ENCODE data around the gene NCKAP5.
"Not testable (repeated sequence)": the region's sequence is repeated elsewhere in the genome, so short reads cannot be mapped to it uniquely, and the experiment has no call there.

The NCKAP5 gene

DNA sequence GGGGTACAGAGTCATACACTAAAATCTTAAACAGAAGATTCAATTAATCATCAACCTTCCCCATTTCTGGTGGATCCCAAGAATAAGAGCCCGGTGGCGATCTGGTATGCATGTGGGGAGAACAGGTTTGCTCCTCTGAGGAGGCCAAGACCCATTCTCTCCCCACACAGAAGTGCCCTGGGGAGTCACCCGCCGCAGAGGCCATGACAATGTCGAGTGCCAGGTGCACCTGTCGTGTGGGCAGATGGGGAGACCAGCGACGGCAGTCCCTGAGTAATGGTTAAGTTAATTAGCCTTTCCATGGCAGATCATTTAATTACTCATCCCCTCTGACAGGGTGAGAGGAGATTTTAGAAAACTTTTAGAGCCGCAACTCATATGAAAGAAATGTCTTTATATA, 345.0 kb downstream of the NCKAP5 start:
- FAIRE-seq, result no peak
- DNase-seq (ENCODE audit: low spot score), result no peak

DNA sequence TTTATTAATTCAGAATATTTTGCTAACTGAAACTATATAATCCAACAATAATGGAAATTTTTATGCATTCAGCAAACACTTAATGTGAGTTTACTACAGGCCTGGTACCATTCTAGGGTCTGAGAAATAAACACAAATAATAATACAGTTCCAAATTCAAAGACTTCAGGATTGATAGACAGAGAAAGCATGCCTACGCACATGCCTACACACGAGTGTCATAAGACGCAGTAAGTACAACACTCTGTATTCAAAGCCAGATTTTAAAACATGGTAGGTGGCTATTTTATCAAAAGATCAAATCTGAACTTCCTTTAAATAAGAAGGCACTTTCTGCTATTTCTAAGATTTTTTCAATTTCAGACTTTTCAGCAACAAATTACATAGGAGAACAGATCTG, 346.9 kb downstream of the NCKAP5 start:
- DNase-seq (ENCODE audit: low spot score), result no peak
- FAIRE-seq, result no peak

DNA sequence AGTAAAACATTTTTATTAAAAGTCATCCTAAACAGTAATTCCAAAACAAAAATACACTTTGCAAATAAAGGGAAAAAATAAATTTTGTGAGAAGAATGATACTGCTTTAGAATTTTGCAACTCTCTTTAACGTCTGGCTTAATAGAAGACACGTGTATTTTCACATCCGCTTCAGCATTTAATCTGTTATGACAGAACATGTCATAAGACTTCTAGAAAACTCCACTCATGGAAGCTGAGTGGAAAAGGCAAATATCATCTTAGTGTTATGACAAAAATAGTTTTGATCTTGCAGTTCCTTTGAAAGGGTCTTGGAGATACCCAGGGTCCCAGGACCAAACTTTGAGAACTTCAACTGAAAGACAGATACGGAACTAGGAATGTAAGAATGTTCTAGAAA, 350.1 kb downstream of the NCKAP5 start:
- DNase-seq (ENCODE audit: low spot score), result no peak
- no peak for FAIRE-seq

DNA sequence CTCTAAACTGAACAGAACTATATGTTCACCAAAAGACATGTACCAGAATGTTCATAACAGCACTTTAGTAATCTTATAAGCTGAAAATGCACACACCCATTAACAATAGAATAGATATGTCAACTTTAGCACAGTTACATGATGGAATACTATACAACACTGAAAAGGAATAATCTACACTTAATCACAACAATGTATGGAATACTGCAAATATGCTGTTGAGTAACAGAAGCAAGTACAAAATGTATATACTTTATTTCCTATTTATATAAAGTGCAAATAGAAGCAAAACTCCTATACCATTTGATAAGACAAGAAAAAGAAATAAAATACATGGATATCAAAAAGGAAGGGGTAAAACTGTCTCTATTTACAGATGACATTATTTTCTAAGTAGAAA, 352.8 kb downstream of the NCKAP5 start:
- DNase-seq (ENCODE audit: low spot score) (no peak), FAIRE-seq (no peak)

DNA sequence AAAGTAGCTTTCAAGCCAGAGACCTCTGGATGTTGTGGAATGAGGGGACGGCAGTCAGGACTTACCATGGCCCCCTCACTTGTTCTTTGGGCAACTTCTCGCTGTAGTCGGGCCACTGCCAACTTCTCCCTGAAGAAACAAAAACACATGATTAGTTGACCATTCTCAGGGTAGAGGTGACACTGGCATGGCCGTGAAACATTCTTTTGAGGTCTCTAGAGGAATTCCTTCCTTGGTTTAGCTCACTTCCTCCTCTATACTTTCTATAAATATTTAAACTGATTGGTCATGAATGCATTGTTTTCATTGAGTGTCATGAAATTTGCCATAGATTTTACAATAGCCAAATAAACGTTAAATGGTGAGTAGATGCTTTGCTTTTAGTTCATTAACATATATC, 354.6 kb downstream of the NCKAP5 start:
- no peak for FAIRE-seq
- DNase-seq (ENCODE audit: low spot score), result no peak

DNA sequence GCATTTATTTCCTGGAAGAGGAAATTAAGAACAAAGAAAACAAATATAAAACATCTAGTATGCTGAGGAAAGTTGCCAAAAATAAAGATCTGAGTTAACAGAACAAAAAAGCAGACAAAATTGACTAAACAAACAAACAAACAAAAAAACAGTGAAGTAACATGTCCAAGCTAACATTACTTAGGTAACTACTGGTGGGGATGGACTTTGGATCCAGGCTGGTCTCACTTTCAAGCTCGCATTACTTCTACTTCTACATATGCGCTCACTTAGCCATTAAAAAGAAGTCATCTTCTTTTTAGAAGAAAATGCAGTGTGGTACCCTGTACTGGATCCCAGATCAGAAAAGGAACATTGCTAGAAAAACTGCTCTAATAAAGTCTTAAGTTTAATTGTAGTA, 358.9 kb downstream of the NCKAP5 start:
- FAIRE-seq, result no peak
- DNase-seq (ENCODE audit: low spot score), result no peak

DNA sequence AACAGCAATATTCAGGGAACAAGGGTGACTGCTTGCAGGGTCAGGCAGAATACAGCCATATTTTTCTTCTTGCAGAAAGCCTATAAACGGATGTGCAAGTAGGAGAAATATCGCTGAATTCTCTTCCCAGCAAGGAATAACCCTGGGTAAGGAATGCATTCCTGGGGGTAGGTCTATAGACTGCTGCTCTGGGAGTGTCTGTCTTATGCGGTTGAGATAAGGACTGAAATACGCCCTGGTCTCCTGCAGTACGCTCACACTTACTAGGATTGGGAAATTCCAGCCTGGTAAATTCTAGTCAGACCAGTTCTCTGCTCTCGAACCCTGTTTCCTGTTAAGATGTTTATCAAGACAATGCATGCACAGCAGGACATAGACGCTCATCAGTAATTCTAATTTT, 361.6 kb downstream of the NCKAP5 start:
- not testable (repeated sequence) for FAIRE-seq; DNase-seq (ENCODE audit: low spot score)

DNA sequence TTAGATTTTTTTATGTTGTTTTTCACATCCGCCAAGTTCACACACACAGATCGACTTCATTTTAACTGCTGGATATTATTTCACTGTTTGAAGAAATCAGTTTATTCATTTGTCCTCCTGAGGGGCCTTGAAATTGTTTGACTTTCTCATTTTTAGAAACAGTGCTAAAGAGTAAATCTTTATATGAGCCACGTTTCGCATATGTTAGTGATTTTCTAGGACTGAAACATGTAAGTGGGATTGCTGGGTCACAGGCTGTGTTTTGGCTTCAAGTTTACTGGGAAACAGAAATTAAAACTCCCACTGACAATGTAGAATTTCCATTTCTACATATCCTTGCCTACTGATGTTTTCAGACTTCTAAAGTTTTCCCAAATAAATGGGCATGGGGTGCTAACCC, 363.8 kb downstream of the NCKAP5 start:
- no peak for DNase-seq (ENCODE audit: low spot score)
- FAIRE-seq, result no peak

DNA sequence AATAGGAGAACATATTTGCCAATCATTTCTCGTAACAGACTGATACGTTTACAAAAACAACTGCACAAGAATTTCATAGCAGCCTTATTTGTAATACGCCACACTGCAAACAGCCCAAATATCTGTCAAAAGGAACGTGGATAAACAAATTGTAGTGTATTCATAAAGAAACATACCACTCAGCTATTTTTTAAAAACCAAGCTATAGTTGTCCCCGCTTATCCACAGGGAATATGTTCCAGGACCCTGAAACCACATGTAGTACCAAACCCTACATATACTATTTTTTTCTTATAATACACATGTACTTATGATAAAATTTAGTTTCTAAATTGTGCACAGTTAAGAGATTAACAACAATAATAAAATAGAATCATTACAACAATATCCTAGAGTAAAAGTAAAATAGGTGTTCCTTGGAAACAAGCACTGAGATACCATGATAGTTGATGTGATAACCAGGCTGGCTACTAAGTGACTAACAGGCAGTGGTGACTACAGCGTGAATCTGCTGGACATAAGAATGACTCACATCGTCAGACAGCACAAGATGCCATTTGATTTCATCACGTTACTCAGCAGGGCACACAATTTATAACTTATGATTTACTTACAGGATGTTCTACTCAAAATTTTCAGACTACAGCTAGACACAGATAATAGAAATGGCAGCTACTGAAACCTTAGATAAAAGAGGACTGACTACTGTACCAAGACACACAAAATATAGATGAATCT, 367.4 kb downstream of the NCKAP5 start:
- FAIRE-seq (peak; percentile 85), DNase-seq (ENCODE audit: low spot score) (peak; percentile 71)

DNA sequence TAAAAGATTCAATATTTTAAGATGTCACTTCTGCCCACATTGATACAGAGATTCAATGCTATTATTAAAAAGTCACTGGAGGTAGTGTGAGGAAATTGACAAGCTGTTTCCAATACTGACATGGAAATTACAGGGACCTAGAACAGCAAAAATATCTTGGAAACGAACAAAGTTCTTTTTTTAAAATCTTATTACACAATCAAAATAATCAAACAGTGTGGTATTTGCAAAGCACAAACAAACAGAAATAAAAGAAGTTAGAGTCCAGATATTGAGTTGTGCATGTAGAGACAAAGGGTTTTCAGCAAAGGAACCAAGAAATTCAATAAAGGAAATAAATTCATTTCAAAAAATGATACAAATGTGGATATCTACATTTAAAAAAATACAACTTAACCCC, 369.6 kb downstream of the NCKAP5 start:
- no peak for DNase-seq (ENCODE audit: low spot score)
- FAIRE-seq, result no peak

DNA sequence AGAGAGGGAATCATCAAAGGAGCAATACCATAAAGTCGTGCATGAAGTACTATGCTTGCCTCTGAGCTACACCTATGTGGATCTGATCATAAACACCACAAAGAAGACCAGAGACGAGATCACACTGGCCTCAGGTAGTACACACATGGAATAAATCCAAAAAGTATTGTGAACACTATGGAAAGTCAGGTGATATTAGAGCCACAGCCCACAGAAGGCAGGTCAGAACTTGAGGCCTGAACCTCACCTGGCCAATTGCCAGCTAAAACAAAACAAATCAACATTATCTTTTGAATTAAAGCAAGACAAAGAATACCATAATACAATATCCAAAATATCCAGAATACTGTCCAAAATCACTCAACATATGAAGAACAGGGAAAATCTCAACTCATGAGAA, 371.1 kb downstream of the NCKAP5 start:
- FAIRE-seq, result no peak
- DNase-seq (ENCODE audit: low spot score), result no peak

DNA sequence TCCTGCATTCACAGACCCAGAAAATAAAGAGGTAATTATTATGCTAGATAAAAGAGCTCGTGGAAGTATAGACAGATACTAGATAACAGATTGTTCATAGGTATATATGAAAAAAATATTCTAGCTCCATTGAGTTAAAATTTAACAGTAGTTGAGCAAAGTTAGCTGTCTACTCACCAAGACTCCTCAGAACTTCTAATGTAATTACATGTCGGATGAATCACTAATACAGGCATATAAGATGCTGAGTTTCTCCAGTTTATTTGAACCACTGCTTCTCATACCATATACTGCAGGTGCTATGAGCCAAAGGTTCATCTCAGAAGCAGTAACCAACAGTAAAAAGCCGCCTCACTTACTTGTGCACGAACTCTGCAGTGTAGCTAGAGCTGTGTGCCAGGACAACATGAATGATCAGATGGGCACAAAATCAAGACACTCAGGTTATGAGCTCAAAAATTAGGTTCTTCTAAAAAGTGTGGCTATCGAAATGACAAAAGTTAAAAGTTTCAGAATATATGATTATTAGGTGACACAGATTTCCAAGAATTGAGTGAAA, 373.4 kb downstream of the NCKAP5 start:
- no peak for DNase-seq (ENCODE audit: low spot score)

DNA sequence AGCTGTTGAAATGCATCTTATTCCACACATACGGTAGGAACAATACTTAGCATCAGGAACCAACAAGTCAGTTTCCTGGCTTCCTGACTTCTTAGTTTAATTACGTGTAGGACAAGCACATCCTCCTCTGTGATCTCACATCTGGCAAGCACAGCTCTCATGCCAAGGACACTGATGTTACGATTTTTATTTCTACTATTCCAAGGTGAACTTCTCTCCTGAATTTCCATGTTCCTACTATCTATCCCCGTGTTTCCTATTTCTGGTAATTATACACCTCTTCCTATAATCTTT, 374.0 kb downstream of the NCKAP5 start:
- FAIRE-seq, result no peak
- no peak for DNase-seq (ENCODE audit: low spot score)

More for the DNA sequence above, 373.4 kb downstream of the NCKAP5 start:
- FAIRE-seq, result no peak

DNA sequence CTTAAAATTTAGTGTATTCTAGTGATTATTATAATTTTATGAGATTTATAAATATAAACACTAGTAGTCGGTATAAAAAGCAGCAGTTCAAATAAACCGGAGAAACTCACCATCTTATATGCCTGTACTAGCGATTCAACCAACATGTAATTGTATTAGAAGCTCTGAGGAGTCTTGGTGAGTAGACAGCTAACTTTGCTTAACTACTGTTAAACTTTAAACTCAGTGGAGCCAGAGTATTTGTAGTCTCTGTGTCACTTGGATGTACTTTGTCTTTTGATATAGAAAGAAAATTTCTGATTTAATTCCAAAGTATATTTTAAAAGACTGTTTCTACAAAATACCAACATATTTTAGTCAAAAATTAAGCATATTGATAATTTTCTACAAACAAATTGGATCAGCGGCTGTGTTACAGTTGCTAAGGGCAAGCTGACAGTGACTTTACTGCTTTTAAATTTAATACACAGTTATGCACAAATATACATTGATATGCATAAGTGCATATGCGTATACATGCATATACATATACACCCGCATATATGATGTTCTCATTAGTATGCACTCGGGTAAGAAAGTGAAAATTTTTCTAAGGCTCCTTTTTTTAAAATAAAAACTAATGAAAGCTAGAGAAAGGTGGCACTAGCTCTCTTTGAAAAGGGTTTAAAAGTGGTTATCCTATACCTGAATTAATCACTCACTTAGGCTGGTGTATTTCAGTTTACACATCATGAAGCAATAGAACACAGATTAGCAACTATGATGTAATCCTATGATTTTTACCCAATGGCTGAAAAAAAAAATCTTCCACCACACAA, 374.5 kb downstream of the NCKAP5 start:
- DNase-seq (ENCODE audit: low spot score), result no peak
- no peak for FAIRE-seq

DNA sequence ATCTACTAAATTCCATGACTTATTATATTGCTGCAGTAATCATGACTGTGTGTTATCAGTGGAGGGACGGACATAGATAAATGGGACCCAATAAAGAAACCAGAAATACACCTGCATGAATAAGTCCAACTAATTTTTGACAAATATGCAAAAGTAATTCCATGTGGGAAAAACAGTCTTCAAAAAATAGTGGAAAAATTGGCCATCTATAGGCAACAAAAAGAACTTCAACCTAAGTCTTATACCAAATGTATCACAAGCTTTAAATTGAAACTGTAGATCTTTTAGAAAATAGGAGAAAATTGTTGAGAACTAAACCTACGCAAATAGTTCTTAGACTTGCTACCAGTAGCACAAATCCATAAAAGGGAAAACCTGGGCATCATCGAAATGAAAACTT, 376.2 kb downstream of the NCKAP5 start:
- FAIRE-seq (no peak), DNase-seq (ENCODE audit: low spot score) (no peak)

DNA sequence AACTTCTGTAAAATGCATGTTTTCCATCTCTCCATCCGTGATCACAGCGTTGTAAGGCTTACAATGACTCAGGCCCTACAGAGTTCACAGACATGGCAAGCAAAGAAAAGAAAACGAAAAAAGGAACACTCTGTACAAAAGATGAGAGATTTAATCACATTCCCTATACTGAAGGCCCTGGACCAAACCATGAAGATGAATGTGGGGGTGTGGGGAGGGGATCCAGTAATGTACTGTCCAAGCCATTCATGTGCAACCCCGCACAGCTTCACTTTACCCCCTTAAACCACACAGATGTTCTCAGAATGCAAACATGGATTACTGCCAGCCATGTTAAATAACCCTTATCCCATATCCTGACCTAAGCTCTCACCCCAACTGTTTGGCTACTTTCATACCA, 391.1 kb downstream of the NCKAP5 start:
- DNase-seq (ENCODE audit: low spot score) (no peak), FAIRE-seq (no peak)

DNA sequence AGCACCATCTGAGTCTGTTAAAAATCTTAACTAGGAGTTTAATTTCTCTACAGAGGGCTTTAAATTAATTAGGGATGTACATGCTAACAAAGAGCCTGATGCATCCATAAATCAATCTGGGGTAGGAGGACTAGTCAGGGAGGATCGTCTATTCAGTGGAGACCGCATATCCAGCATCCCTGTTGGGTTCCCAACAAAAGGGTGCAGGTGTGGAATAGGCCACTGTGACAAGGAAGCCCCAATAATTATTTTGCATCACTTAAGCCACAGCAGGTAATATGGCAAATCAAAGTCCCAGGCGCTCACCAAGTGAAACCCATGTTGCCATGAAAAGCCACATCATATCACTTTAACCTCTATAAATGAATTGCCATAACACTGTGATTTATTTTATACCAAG, 392.3 kb downstream of the NCKAP5 start:
- FAIRE-seq (no peak), DNase-seq (ENCODE audit: low spot score) (no peak)

DNA sequence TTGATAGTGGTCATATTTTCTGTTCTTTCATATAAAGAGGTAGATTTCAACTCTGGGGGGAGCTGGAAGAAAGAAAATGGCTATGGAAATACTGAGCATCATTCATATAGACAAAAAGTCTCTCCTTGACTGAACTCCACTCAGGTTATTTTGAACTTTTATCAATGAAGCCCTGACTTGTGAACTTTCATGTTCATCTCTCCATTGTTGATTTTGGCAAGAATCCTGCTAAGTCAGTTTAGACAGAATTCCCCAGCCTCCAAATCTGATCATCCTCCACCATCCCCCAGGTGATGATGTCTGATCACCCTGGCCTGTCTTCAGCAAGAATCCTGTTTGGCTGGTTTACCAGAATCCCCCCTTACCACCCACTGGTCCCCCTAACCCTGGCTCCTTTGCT, 395.0 kb downstream of the NCKAP5 start:
- no peak for FAIRE-seq
- no peak for DNase-seq (ENCODE audit: low spot score)

DNA sequence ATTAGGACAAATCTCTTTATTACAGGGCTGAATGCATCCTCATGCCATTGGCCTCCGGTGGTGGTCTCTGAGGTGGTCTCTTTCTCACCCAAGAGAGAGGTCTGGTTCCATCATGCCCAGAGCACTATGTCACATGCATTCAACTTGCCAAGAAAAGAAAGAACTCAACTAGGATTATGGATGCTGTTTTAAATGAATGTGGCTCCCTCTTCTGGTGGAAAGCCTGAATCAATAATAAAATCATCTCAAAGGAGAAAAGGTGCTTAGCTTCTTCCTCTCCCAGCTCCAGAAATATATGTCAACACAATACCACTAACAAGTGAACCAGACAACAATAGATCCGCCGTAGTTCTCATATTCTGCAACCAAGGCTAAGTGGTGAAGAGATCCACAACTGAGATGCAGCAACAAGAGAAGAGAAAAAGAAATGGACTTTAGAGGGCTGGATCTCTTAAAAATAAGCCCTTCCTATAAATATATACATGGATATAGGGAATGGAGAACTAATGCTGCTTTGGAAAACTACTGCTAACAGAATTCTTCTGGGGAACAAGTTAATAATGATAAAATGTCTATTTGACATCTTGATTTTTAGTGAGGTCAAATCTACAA, 396.8 kb downstream of the NCKAP5 start:
- FAIRE-seq (no peak), DNase-seq (ENCODE audit: low spot score) (peak; percentile 43)

DNA sequence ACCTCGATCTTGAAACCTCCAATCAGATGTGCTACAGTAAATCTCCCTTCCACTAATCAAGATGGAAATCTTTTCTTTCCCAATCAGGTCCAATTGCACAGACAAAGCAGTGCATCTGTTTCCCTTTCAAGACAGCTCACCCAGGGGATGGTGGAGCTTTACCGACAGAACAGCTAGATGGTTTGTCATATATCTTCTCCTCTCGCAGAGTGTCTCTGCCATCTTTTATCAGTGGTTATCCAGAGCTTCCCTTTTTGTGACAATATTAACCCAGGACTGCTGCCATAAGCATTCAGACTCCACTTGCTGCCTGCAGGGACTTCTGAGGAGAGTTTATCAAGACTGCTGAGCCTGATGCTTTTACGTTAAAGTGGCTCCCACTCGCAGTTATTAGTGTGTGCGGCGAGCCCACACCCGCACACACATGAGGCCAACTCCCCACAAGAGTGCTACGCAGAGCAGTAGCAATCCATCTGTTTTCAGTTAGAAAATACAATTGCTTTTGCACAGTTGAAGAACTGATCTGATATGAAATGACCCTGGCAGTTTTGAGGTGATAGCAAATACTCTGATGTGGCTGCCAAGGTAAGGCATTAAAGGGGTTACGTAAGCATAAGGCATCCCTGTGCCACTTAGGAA, 398.9 kb downstream of the NCKAP5 start:
- DNase-seq (ENCODE audit: low spot score) (no peak), FAIRE-seq (no peak)

DNA sequence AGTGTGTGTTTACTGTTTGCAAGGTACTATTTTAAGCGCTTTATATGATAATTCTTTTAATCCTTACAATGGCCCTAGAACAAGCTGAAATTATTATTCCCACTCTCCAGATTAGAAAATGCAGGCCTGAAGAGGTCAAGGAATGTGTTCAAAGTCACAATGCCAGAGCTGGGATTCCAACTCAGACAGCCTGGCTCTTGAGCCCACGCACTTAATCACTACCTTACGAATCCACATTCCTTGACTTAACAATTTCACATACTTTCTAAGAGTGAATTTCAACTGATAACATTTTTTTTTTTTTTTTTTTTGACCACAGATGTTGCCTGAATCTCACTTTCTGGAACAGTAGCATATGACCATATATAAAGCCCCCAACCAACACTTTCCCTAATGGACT, 400.3 kb downstream of the NCKAP5 start:
- DNase-seq (ENCODE audit: low spot score) (no peak), FAIRE-seq (no peak)

DNA sequence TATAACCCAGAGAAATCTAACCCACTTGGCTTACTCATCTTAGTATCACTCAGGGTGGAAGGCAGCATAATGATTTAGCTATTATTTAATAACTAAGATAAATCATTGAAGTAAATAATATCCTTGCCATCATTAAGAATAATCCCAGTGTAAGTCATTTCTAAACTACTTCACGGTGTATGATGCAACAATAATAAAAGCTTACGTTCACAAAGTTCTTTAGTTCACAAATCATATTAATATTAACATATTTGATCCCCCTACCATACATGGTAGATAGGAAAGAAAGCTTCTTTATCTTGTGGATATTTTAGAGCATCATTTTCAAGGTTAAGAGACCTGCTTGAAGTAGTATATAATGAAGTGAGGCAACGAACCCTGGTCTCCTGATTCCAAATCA, 401.0 kb downstream of the NCKAP5 start:
- FAIRE-seq, result no peak
- DNase-seq (ENCODE audit: low spot score), result no peak

Data from urothelium cell line (cell line).